M059J (cell line): Measurements from ENCODE around the gene NFAT5. TPM values are rescaled to one million over a fixed set of nuclear protein-coding genes. Genes with fewer than 3 reads are reported as not detected.
"Not testable (repeated sequence)": the region's sequence is repeated elsewhere in the genome, so short reads cannot be mapped to it uniquely, and the experiment has no call there.

ENCODE experiments used
- DNase-seq: peaks from one replicate; pipeline ENCODE4 v3.0.0-alpha.2; 2012; ENCODE audit warnings: low read depth
- total RNA-seq: library from RNA; depleted of rRNA; stranded (reverse); fragments of >200 nt; shearing (Covaris generic); gene quantifications from 2 replicates; pipeline ENCODE4 v1.2.3, GENCODE V29; 2014

Gene NFAT5
- total RNA-seq, 1 experiment from 2014 or later = 34.5 TPM

DNA sequence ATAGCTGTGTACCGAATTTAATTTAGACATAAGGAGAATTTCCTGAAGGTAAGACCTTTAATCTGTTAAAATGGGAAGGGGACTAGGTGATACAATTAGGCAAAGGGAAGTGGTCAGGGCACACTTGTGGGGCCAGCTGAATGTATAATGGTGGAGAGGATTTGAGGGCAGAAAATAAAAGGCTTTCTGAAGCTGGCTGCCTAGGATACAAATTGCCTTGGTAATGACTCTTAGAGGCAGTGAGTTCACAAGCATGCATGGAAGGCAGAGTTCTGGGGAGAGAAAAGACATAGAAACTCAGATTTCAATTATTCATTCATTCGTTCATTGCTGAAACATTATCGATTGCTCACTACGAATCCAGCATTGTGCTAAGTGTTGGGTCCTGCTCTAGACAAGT is 12.4 kb upstream of the NFAT5 start:
- no peak for DNase-seq

DNA sequence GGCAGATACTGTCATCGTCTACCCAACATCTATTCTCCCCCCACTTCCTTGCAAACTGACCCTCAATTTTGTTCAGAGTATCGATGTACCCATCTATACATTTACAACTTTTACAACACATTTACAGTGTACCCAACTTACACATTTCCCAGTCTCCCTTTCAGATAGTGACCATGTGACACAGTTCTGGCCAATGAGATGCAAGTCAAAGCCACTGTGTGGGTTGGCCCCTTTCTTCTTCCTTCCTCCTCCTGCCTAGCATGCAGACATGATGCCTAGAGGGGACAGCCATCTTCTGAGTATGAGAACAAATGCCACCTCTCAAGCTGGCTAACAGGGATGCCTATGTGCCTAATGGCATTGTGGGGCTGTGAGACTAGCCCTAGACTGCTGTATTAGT is 11.3 kb upstream of the NFAT5 start:
- DNase-seq = no peak

DNA sequence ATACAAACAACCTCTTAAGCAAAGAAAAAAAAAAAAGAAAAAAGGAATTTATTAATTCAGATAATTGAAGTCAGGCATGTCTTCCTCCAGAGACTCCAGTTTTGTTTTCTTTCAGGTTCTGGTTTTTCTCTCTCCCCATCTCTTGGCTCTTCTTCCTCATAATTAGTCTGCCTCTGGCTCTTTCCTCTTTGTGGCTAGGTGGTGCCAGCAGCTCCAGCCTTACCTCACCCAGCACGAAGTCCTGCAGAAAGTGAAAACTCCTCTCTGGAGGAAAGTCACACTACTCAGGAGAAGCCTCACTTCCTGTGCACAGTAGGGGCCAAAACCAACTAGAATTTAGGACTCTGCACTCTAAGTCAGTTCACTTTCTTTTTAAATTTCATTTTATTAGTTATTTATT is 10.3 kb upstream of the NFAT5 start:
- DNase-seq = no peak

DNA sequence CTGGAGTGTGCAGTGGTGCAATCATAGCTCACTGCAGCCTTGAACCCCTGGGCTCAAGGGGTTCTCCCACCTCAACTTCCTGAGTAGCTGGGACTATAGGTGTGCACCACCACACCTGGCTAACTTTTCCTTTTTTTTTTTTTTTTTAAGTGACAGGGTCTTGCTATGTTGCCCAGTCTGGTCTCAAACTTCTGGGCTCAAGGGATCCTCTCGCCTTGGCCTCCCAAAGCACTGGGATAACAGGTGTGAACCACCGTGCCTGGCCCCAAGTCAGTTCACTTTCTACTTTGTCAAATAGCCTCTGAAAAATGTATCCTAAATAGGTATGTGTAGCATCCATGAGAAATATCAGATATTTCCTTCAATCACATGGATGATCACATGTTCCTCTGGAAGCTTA is 9.9 kb upstream of the NFAT5 start:
- no peak for DNase-seq

DNA sequence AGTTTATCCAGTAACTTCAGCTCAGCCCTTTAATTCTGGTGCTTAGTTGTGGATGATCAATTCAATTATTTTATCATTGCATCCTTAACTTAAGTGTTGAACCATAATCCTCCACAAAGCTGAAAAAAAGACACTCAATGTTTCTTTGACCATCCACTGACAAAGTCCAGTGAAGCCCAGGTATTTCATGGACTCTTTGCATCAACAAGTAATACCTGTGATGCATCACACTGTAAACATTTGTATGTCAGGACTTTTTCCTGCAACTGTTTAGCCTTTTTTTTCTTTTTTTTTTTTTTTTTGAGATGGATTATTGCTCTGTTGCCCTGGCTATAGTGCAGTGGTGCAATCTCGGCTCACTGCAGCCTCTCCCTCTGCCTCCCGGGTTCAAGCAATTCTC is 6.6 kb upstream of the NFAT5 start:
- no peak for DNase-seq

DNA sequence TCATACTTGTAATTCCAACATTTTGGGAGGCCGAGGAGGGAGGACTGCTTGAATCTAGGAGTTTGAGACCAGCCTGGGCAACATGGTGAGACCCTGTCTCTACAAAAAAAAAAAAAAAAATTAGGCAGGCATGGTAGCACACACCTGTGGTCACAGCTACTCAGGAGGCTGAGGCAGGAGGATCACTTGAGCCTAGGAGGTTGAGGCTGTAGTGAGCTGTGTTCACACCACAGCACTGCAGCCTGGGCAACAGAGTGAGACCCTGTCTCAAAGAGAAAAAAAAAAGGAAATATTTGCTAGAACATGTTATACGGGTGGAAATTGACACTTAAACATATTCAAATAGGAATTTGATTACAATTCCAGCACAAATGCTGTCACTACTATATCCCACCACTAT is 4.4 kb upstream of the NFAT5 start:
- not testable (repeated sequence) for DNase-seq

DNA sequence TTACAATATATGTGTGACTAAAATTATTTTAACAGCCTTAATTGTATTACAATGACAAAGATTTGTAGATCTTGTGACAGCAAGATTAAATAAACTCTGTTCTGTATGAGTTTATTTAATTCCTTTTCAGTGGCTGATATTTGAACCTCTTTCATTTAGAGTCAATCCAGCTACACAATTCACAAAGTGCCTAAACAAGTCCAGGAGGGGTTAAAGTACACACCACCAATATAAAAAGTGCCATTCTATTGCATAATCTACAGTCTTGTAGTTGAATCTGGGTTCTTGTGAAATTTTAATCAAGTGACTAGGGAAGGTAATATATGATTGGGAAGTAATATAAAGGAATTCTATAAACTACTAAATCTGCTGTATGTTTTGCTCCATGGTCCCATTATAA is 3.9 kb upstream of the NFAT5 start:
- no peak for DNase-seq

DNA sequence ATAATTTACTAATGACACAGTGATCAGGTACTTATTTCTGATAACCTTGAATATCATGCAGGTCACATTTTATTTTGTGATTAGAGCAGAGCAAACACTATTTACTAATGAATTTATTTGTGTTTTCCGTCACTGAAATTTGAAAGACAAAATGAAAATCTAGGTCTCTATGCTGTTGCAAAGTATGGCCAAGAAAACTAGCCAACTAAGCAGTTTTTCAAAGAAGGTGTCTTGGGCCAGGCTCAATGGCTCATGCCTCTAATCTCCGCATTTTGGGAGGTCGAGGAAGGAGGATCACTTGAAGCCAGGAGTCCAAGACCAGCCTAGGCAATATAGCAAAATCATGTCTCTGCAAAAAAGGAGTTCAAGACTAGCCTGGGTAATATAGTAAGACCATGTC is 3.0 kb upstream of the NFAT5 start:
- DNase-seq = no peak

DNA sequence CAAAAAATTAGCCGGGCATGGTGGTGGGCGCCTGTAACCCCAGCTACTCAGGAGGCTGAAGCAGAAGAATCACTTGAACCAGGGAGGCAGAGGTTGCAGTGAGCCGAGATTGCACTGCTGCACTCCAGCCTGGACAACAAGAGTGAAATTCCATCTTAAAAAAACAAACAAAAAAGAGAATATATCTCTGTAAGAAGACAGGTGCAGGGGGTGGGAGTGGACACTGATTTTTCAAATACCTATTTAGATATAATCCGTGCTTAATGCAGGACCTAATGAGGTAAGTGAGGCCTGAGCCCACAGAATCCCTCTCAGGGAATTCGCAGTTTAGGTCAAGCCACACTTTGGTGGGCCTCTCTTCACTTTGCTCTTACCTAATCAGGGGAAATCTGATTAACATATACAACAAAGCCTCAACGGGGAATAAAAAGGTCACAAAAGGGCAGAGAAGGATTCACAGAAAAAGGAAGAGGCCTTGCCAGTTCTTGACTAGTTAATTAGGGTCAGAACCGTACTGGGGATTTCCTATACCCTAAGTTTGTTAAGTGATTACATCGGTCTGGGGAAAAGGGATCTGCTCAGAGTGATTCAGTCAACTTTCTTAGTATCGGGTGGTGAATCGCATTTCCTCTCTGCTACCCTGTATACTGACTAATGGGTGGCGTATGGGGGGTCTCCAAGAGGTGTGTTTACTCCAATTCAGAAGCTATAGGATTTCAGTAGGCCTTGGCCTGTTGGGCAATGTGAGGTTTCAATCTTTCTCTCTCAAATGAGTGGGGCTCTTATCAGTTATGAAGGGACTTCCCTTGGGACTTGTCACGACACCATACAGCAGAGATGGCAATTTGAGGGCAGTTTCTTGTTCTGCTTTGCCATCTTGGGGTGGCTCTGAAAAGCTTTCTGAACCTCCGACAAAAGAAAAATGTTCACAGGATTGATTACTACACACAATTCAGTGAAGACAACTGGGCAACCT is 1.9 kb upstream of the NFAT5 start:
- DNase-seq = peak; percentile 35

DNA sequence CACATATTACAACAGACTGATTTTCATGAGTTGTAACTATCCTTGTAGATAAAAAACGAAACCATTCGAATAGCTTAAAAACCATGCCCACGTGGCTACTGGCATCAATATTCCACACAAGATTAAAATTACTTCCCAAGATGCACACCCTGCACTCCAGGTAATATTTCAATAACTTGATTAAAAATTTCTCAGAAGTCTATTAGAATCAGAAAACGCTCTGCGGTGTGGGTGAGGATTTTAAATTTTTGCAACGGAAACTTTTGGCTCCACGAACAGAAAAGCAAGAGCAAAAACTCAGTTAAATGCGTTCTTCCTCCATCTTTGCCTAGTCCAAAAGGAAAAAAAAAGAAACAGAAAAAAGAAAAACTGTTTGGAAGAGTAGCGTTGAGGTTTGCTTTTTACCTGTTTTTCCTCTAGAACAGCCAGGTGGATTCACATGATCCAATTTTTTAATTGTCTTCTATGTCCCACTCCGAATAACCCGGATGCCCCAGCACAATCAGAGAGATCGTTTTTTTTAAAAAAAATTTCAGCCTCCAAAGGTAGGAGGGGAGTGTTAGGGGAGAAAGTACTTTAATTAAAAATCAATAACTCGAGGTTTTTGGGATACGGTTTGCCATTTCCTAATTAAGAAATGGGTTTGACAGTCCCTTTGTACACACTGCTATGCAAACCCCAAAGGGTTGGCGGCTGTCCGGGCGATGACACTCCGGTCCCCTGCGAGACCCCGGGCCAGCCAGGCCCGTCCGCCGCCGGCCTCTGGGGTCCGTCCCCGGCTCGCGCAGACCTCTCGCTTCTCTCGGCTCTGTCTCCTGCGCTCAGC is 708 bp upstream of the NFAT5 start:
- no peak for DNase-seq

DNA sequence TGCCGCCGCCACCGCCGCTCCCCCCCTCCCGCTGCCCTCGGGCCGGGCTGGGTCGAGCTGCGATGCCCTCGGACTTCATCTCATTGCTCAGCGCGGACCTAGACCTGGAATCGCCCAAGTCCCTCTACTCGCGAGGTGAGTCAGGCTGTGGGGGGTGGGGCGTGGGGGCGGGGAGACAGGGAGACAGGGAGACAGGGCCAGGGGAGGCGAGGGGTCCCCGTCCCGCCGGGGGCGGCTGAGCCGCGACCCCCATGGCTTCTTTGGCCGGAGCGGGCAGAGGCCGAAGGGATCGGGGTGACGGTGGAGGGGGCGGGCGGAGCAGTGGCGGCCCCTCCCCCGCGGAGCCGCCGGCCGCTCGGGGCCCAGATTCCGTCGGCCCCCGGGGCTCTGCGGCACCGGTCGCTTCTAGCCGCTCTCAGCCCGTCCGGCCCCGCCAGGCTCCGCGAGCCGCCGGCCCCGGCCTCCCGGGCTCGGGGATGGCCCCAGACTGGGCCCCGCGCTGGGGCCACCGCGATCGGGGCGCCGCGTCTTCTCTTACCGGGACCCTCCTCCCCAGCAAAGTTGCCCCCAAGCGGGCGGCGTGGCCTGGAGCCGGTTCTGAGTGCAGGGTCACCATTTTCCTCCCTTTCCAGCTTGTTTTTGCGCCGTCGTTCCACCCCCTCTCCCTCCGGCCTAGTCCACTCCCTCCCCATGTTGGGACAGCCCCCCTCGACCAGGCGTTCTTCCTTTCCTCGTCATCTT is 644 bp downstream of the NFAT5 start:
- DNase-seq = peak; percentile 66

DNA sequence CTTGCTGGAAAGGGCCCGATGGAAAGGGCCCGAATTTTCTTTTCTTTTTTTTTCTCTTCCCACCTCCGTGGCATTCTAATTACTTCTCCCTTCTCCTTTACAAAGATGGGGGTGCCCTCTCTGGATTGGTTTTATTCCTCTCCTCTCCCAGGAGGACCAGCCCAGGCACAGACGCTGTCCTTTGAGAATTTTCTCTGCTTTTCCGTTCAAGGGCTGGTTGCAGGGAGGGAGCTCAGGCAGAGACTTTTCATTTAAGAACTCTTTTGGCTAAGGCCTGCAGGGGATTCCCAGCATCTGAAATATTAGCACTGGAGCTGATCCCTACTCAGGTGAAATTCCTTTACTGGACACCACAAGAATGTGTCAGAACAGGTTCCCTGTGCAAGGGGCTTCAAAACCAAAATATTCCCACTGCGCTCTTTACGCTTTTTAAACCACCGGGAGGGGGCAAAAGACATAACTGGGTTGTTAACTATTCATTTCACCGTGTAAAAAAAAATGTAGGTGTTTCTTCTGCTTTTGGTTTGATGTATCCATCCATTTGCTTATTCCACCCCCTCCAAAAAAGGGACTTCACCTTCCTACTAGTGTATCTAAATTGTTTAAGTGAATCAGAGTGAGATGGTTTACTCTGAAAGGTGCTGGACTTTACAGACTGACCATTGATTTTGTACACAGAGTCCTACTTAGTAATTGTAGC is 1.4 kb downstream of the NFAT5 start:
- DNase-seq = peak; percentile 45

DNA sequence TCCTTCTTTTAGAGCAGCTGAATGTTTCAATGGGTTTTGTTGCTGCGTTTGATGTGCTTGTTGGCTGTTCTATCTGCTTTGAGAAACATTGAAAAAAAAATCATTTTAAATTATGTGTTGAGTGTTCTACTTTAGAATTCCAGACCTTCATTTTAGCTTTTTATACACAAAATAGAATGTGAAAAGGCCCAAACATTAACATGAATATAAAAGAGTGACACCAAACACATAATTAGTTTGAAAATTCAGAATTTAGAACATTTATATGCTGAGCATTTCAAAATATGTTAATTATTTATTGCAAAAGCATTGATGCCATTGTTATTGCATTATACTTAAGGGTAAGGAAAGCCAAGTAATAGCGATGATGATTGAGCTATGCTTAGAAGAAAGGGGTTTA is 2.9 kb downstream of the NFAT5 start:
- no peak for DNase-seq

DNA sequence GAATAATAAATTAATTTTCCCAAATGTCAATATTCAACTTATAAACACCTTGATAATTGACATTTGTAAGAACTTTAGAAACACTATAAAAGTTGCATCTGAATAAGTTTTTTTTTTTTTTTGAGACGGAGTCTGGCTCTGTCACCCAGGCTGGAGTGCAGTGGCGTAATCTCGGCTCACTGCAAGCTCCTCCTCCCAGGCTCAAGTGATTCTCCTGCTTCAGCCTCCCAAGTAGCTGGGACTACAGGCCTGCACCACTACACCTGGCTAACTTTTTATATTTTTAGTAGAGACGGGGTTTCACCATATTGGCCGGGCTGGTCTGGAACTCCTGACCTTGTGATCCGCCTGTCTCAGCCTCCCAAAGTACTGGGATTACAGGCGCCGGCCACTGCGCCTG is 13.0 kb downstream of the NFAT5 start:
- DNase-seq = not testable (repeated sequence)

DNA sequence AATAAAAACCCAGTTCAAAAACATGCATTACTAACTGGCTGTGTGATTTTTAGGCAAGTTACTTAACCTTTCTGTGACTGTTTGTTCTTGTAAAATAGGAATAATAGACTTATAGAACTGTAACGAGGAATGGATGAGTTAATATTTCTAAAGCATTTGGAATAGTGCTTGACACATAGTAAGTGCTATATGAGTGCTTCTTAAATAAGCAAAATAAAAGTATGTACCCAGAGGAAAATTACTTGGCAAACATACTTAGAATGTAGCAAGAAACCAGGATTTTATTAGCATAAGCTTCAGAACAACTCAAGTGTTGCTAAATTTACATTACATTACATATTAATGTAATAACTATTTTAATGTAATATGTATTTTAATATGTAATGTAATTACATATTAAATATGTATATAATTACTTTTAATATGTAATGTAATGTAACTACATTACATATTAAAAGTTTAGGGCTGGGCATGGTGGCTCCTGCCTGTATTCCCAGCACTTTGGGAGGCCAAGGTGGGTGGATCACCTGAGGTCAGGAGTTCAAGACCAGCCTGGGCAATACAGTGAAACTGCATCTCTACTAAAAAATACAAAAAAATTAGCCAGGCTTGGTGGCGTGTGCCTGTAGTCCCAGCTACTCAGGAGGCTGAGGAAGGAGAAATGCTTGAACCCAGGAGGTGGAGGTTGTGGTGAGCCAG is 14.2 kb downstream of the NFAT5 start:
- DNase-seq = no peak

DNA sequence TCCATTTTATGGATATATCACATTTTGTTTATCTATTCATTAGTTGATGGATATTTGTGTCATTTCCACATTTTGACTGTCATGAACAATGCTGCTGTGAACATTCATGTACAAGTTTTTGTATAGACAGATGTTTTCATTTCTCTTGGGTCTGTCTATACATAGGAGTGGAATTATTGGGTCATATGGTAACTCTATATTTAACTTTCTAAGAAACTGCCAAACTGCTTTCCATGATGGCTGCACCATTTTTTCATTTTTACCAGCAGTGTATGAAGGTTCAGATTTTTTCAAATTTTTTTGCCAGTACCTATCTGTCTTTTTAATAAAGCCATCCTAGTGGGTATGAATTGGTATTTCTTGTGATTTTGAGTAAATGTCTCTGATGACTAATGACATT is 15.5 kb downstream of the NFAT5 start:
- no peak for DNase-seq

DNA sequence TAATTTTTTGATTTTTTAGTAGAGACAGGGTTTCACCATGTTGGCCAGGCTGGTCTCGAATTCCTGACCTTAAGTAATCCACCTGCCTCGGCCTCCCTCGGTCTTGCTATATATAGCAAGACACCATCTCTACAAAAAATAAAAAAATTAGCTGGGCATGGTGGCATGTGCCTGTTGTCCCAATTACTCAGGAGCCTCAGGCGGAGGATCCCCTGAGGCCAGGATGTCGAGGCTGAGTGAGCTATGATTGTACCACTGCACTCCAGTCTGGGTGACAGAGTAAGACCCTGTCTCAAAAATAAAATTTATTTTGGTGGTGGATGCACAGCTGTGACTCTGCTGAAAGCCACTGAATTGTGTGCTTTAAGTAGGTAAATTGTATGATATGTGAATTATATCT is 18.7 kb downstream of the NFAT5 start:
- not testable (repeated sequence) for DNase-seq

DNA sequence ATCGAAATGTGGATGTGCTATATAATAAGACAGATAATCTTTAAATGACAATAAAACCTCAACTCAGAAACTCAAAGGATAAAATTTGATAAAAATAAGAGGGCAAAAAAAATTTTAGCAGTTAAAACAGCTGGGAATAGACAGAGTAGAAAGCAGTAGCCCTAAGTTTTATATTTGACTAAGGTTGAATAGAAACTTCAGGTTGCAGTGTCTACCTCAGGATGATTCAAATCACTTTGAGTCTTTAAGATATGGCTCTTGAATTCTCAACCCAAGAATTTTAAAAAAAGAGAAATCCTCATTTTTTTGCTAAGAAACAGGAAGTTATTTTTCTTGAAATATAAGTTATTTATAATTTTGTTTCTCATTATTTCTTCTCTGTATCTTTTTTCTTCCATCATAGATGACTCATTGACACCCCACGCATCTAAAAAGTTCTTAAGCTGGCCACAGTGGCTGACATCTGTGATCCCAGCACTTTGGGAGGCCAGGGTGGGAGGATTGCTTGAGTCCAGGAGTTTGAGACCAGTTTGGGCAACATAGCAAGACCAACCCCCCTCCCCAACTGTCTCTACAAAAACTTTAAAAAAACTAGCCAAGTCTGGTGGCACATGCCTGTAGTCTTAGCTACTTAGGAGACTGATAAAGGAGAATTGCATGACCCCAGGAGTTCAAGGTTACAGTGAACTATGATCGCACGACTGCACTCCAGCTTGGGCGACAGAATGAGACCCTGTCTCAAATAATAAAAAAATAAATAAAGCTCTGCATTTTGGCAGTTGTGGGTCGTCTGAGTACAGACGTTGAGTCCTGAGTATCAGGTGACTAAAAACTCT is 23.9 kb downstream of the NFAT5 start:
- peak; percentile 11 for DNase-seq

DNA sequence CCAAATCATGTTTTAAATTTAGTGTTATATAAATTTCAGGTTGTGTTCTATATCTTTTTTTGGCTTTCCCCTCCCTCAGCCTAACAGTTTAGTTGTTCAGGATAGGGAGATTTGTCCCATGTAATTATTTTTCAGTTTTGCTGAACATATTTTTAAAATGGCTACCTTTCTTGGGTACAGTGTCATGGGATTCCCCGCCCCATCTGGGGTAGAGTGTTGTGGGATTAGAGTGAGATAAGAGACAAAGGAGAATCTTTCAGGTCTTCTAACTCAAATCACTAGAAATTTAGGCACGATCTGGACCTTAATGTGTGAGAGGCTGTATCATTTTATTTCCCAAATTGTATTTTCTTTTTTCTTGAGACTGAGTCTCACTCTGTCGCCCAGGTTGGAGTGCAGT is 24.8 kb downstream of the NFAT5 start:
- DNase-seq = no peak

DNA sequence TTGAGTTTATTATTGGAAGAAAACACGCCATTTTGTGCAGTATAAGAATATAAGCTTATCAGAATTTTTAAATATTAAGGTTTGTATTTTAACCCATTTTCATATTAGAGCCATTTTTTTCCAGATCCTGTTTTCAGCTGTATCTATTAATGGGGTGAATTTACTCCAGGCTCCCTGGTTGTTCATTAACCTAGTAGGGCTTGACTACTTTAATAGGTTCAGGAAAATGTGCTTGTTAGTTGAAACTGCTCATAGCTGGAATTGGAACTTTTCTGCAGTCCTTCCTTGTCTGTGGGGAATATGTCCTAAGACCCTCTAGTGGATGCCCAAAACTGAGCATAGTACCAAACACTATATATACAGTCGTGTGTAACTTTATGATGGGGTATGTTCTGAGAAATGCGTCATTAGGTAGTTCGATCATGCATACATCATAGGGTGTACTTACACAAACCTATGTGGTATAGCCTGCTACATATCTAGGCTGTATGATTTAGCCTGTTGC is 28.0 kb downstream of the NFAT5 start:
- DNase-seq = no peak
